ENCODE data around the gene ERG. TPM values are rescaled to one million over a fixed set of nuclear protein-coding genes. Genes with fewer than 3 reads are reported as not detected.

Gene ERG
- total RNA-seq, 1 donor from 2014 or later = under 0.01 TPM

- DNase-seq (ENCODE audit: low read depth) (no peak), FAIRE-seq (no peak)
- no peaks in the 10 kb centered on the region for H3K36me3 ChIP-seq (ENCODE audit: control insufficient read depth, insufficient read depth, low read length)
- TF ChIP-seq CTCF (IDR thresholded peaks at IDR 0.05; ENCODE audit: insufficient read depth, low read length, severe bottlenecking) = no peak
- no peaks in the 10 kb centered on the region for H3K27me3 ChIP-seq (ENCODE audit: control insufficient read depth, insufficient read depth, low read length)
- no peak overlapping the region for H3K4me3 ChIP-seq (ENCODE audit: low read depth, low read length)
These were observed 96.9 kb downstream of the ERG start for GRCh38 chr21:38401191-38401926.

GRCh38 chr21:38400195-38400919 is 97.9 kb downstream of the ERG start:
- no peak overlapping the region for H3K4me3 ChIP-seq (ENCODE audit: low read depth, low read length)
- no peaks in the 10 kb centered on the region for H3K36me3 ChIP-seq (ENCODE audit: control insufficient read depth, insufficient read depth, low read length)
- TF ChIP-seq CTCF (IDR thresholded peaks at IDR 0.05; ENCODE audit: insufficient read depth, low read length, severe bottlenecking) = no peak
- DNase-seq (ENCODE audit: low read depth) (no peak), FAIRE-seq (peak; percentile 47)
- no peaks in the 10 kb centered on the region for H3K27me3 ChIP-seq (ENCODE audit: control insufficient read depth, insufficient read depth, low read length)

- TF ChIP-seq CTCF (IDR thresholded peaks at IDR 0.05; ENCODE audit: insufficient read depth, low read length, severe bottlenecking) = no peak
- Histone ChIP-seq H3K4me3 (ENCODE audit: low read depth, low read length) (no peak overlapping the region), H3K36me3 (ENCODE audit: control insufficient read depth, insufficient read depth, low read length) (no peaks in the 10 kb centered on the region), H3K27me3 (ENCODE audit: control insufficient read depth, insufficient read depth, low read length) (no peaks in the 10 kb centered on the region)
- FAIRE-seq = no peak
- no peak for DNase-seq (ENCODE audit: low read depth)
These were observed 99.2 kb downstream of the ERG start for GRCh38 chr21:38399103-38399502.

GRCh38 chr21:38396325-38396724 is 102.0 kb downstream of the ERG start:
- DNase-seq (ENCODE audit: low read depth) (no peak), FAIRE-seq (no peak)
- no peak for TF ChIP-seq CTCF (IDR thresholded peaks at IDR 0.05; ENCODE audit: insufficient read depth, low read length, severe bottlenecking)
- no peaks in the 10 kb centered on the region for H3K27me3 ChIP-seq (ENCODE audit: control insufficient read depth, insufficient read depth, low read length)
- no peak overlapping the region for H3K4me3 ChIP-seq (ENCODE audit: low read depth, low read length)
- H3K36me3 ChIP-seq (ENCODE audit: control insufficient read depth, insufficient read depth, low read length) = no peaks in the 10 kb centered on the region

GRCh38 chr21:38395581-38395980 is 102.7 kb downstream of the ERG start:
- DNase-seq (ENCODE audit: low read depth) (no peak), FAIRE-seq (no peak)
- Histone ChIP-seq H3K36me3 (ENCODE audit: control insufficient read depth, insufficient read depth, low read length) (no peaks in the 10 kb centered on the region), H3K27me3 (ENCODE audit: control insufficient read depth, insufficient read depth, low read length) (no peaks in the 10 kb centered on the region), H3K4me3 (ENCODE audit: low read depth, low read length) (no peak overlapping the region)
- TF ChIP-seq CTCF (IDR thresholded peaks at IDR 0.05; ENCODE audit: insufficient read depth, low read length, severe bottlenecking) = no peak

Data from bronchial epithelial cell (primary cell).